ENCODE data around the gene DMRT1. TPM values are rescaled to one million over a fixed set of nuclear protein-coding genes. Genes with fewer than 3 reads are reported as not detected.

DMRT1 gene
- total RNA-seq, 1 donor from 2014 or later: not detected

- H3K4me3 ChIP-seq (ENCODE audit: insufficient read depth, low read depth, low read length): no peak overlapping the region
- H3K27ac ChIP-seq (ENCODE audit: low read depth, low read length): no peak overlapping the region
- H3K36me3 ChIP-seq (ENCODE audit: insufficient read depth, low read length): no peaks in the 10 kb centered on the region
- peaks cover 15% of the 10 kb centered on the region for H3K27me3 Mint-ChIP-seq (ENCODE audit: low read depth, unreplicated experiment)
- no peaks in the 10 kb centered on the region for H3K27me3 ChIP-seq (ENCODE audit: insufficient read depth, low read length)
- H3K4me2 ChIP-seq (ENCODE audit: low read length): no peak overlapping the region
- DNase-seq (ENCODE audit: low read depth): no peak
- no peak overlapping the region for H3K9ac ChIP-seq (ENCODE audit: low read length)
- no peaks in the 10 kb centered on the region for H3K4me1 ChIP-seq (ENCODE audit: insufficient read depth, low read length)
- H3K9me3 Mint-ChIP-seq (ENCODE audit: unreplicated experiment): no peaks in the 10 kb centered on the region
- no peaks in the 10 kb centered on the region for H3K4me1 Mint-ChIP-seq (ENCODE audit: low read depth, unreplicated experiment)
- H3K79me2 ChIP-seq (ENCODE audit: insufficient read depth, low read length): no peaks in the 10 kb centered on the region
- no peaks in the 10 kb centered on the region for H4K20me1 ChIP-seq (ENCODE audit: insufficient read depth, low read length)
- no peaks in the 10 kb centered on the region for H3K36me3 Mint-ChIP-seq (ENCODE audit: low read depth, unreplicated experiment)
- no peak overlapping the region for H3K27ac Mint-ChIP-seq (ENCODE audit: unreplicated experiment)
- TF ChIP-seq, protein P1, sequence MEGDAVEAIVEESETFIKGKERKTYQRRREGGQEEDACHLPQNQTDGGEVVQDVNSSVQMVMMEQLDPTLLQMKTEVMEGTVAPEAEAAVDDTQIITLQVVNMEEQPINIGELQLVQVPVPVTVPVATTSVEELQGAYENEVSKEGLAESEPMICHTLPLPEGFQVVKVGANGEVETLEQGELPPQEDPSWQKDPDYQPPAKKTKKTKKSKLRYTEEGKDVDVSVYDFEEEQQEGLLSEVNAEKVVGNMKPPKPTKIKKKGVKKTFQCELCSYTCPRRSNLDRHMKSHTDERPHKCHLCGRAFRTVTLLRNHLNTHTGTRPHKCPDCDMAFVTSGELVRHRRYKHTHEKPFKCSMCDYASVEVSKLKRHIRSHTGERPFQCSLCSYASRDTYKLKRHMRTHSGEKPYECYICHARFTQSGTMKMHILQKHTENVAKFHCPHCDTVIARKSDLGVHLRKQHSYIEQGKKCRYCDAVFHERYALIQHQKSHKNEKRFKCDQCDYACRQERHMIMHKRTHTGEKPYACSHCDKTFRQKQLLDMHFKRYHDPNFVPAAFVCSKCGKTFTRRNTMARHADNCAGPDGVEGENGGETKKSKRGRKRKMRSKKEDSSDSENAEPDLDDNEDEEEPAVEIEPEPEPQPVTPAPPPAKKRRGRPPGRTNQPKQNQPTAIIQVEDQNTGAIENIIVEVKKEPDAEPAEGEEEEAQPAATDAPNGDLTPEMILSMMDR (IDR thresholded peaks at IDR 0.05; ENCODE audit: insufficient read depth, low read depth, low read length): no peak
- TF ChIP-seq EZH2 (IDR thresholded peaks at IDR 0.05; ENCODE audit: insufficient read depth, low read length): no peak
- no peak for FAIRE-seq
- no peak overlapping the region for H3K4me3 Mint-ChIP-seq (ENCODE audit: unreplicated experiment)
- no peak overlapping the region for H2AFZ ChIP-seq (ENCODE audit: low read depth, low read length)
- no peaks in the 10 kb centered on the region for H3K9me3 ChIP-seq (ENCODE audit: insufficient read depth, low read depth, low read length)
Measured at GRCh38 chr9:922731-923130, 81.2 kb downstream of the DMRT1 start.

DNA sequence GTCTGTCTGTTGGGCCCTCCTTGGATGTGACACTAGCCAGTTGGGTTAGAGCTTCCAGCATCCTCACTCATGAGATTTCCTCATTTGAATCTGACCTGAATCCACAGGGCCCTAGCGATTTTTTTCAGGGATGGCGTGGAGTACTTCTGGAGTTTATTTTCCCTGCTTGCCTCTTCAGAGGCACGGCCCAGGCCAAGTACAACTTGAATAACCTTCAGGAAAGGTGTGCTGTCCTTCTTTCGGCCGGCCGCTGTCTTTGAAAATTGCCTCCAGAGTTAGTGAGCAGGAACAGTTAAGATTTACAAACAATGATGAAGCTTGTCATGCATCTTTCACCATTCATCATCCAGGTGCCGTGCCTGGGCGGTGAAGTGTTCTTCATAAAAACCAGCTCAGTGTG, 85.5 kb downstream of the DMRT1 start:
- Histone ChIP-seq H4K20me1 (ENCODE audit: insufficient read depth, low read length) (no peaks in the 10 kb centered on the region), H3K36me3 (ENCODE audit: insufficient read depth, low read length) (no peaks in the 10 kb centered on the region), H3K9me3 (ENCODE audit: insufficient read depth, low read depth, low read length) (no peaks in the 10 kb centered on the region), H2AFZ (ENCODE audit: low read depth, low read length) (no peak overlapping the region), H3K27me3 (ENCODE audit: insufficient read depth, low read length) (no peaks in the 10 kb centered on the region), H3K4me2 (ENCODE audit: low read length) (no peak overlapping the region), H3K4me1 (ENCODE audit: insufficient read depth, low read length) (no peaks in the 10 kb centered on the region), H3K9ac (ENCODE audit: low read length) (no peak overlapping the region), H3K4me3 (ENCODE audit: insufficient read depth, low read depth, low read length) (no peak overlapping the region), H3K27ac (ENCODE audit: low read depth, low read length) (no peak overlapping the region), H3K79me2 (ENCODE audit: insufficient read depth, low read length) (no peaks in the 10 kb centered on the region)
- no peak overlapping the region for H3K4me3 Mint-ChIP-seq (ENCODE audit: unreplicated experiment)
- no peak for TF ChIP-seq EZH2 (IDR thresholded peaks at IDR 0.05; ENCODE audit: insufficient read depth, low read length)
- TF ChIP-seq, protein P1 (IDR thresholded peaks at IDR 0.05; ENCODE audit: insufficient read depth, low read depth, low read length): no peak
- H3K4me1 Mint-ChIP-seq (ENCODE audit: low read depth, unreplicated experiment): no peaks in the 10 kb centered on the region
- H3K27ac Mint-ChIP-seq (ENCODE audit: unreplicated experiment): no peak overlapping the region
- peaks cover 15% of the 10 kb centered on the region for H3K27me3 Mint-ChIP-seq (ENCODE audit: low read depth, unreplicated experiment)
- FAIRE-seq (no peak), DNase-seq (ENCODE audit: low read depth) (no peak)
- no peaks in the 10 kb centered on the region for H3K36me3 Mint-ChIP-seq (ENCODE audit: low read depth, unreplicated experiment)
- no peaks in the 10 kb centered on the region for H3K9me3 Mint-ChIP-seq (ENCODE audit: unreplicated experiment)

DNA sequence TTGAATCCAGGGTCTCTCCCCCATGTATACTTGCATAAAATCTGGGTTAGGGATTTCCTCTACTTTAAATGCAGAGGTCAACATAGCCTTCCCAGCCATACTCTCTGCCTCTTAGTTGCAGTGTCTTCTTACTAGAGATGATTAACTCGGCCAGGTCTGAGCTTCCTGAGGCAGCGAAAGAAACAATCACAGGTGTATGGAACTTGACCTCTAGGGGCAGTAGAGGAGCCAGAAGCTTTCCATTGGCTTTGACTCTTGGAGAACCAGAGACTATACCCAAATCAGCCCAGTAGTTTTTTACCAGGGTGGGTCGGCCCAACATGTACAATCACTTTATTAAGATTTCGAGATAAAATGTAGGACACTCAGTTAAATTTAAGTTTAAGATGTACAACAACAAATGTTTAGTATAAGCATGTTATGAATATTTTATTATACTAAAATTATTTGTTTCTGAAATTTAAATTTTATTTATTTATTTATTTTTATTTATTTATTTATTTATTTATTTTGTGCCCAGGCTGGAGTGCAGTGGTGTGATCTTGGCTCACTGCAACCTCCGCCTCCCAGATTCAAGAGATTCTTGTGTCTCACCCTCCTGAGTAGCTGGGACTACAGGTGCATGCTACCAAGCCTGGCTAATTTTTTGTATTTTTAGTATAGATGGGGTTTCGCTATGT, 87.0 kb downstream of the DMRT1 start:
- Histone ChIP-seq H2AFZ (ENCODE audit: low read depth, low read length) (no peak overlapping the region), H3K9ac (ENCODE audit: low read length) (no peak overlapping the region), H3K27me3 (ENCODE audit: insufficient read depth, low read length) (no peaks in the 10 kb centered on the region), H3K27ac (ENCODE audit: low read depth, low read length) (no peak overlapping the region), H3K79me2 (ENCODE audit: insufficient read depth, low read length) (no peaks in the 10 kb centered on the region), H3K4me2 (ENCODE audit: low read length) (no peak overlapping the region), H3K9me3 (ENCODE audit: insufficient read depth, low read depth, low read length) (no peaks in the 10 kb centered on the region), H3K4me3 (ENCODE audit: insufficient read depth, low read depth, low read length) (no peak overlapping the region), H4K20me1 (ENCODE audit: insufficient read depth, low read length) (no peaks in the 10 kb centered on the region), H3K4me1 (ENCODE audit: insufficient read depth, low read length) (no peaks in the 10 kb centered on the region), H3K36me3 (ENCODE audit: insufficient read depth, low read length) (no peaks in the 10 kb centered on the region)
- Mint-ChIP-seq H3K4me3 (ENCODE audit: unreplicated experiment) (no peak overlapping the region), H3K27me3 (ENCODE audit: low read depth, unreplicated experiment) (peaks cover 3% of the 10 kb centered on the region), H3K4me1 (ENCODE audit: low read depth, unreplicated experiment) (no peaks in the 10 kb centered on the region), H3K9me3 (ENCODE audit: unreplicated experiment) (no peaks in the 10 kb centered on the region), H3K27ac (ENCODE audit: unreplicated experiment) (no peak overlapping the region), H3K36me3 (ENCODE audit: low read depth, unreplicated experiment) (no peaks in the 10 kb centered on the region)
- no peak for TF ChIP-seq EZH2 (IDR thresholded peaks at IDR 0.05; ENCODE audit: insufficient read depth, low read length)
- TF ChIP-seq, protein P1 (IDR thresholded peaks at IDR 0.05; ENCODE audit: insufficient read depth, low read depth, low read length): peak; percentile 9
- no peak for FAIRE-seq
- DNase-seq (ENCODE audit: low read depth): no peak
